Ovary (tissue), 9 donors: ENCODE results near the gene ARRDC3. TPM values are rescaled to one million over a fixed set of nuclear protein-coding genes. Genes with fewer than 3 reads are reported as not detected.

ENCODE experiments used
- DNase-seq, 5 donors: peaks; one replicate each; pipeline ENCODE4 v3.0.0-alpha.2; 2019 to 2020
- H3K27ac ChIP-seq, 2 donors: fragments of 200-600 bp; one replicate each; pipeline versions ENCODE4 v1.5.1 to v1.8.0; 2019 to 2022
- H3K27me3 ChIP-seq: fragments of 200-600 bp; one replicate; pipeline ENCODE4 v1.8.0; 2022
- H3K36me3 ChIP-seq: fragments of 200-600 bp; sonication (generic); one replicate; pipeline ENCODE4 v1.5.1; 2019
- H3K4me1 ChIP-seq: one replicate; pipeline ENCODE4 v1.8.1; 2013; ENCODE audit warnings: mild to moderate bottlenecking, moderate library complexity; ENCODE audit not compliant: insufficient read depth
- H3K4me3 ChIP-seq: fragments of 200-600 bp; sonication (generic); one replicate; pipeline ENCODE4 v1.5.1; 2017
- H3K9me3 ChIP-seq, 2 donors: fragments of 200-600 bp in 1 of 2; sonication (generic) in 1 of 2; one replicate each; pipeline versions ENCODE4 v1.5.1 to v1.8.1; 2013 to 2019; ENCODE audit warnings: mild to moderate bottlenecking in 1 of 2, moderate library complexity in 1 of 2
- EP300 ChIP-seq: sonication (generic); formaldehyde crosslinking; IDR thresholded peaks from one replicate; pipeline ENCODE4 v1.6.1; 2017; ENCODE audit warnings: antibody characterized with exemption
- POLR2A ChIP-seq: fragments of 450-650 bp; IDR thresholded peaks from one replicate; pipeline ENCODE4 v1.6.1; 2017; ENCODE audit warnings: antibody characterized with exemption, mild to moderate bottlenecking, moderate library complexity
- WGBS, 3 donors: extraction: QIAGEN DNeasy Blood & Tissue Kit in 1 of 3; methylation state at CpG; one replicate each; pipeline versions ENCODE4 v1.1.5 to v1.1.7; 2013 to 2017; 5-methylcytosine and 5-hydroxymethylcytosine counted together
- intact Hi-C, 4 donors: fragments of 100-400 bp; cut with DNase I; formaldehyde crosslinking; loops; one replicate each; pipeline versions ENCODE4 v1.11.0 to v1.15.1; 2022 to 2023
- polyA plus RNA-seq, 2 donors: library from polyadenylated mRNA; stranded (reverse); fragments of 200-250 nt in 1 of 2; fragments of 350-450 nt in 1 of 2; fragmentation: Illumina TruSeq in 1 of 2; extraction: RNeasy Lipid Tissue Mini Kit (QIAGEN cat#74804) in 1 of 2; gene quantifications; one replicate each; pipeline ENCODE4 v1.2.3, GENCODE V29; 2013 to 2014
- total RNA-seq, 7 donors: library from RNA; depleted of rRNA in 2 of 7; stranded (reverse); fragments of >200 nt in 2 of 7; fragmentation: NEBNext Ultra II Directional in 3 of 7; extraction: Animal tissue kit (Norgen Biotek cat#: 25700) in 3 of 7; gene quantifications; one replicate each; pipeline versions ENCODE4 v1.1.0 to v1.2.4, GENCODE V29; 2016 to 2023
- TF ChIP-seq, protein P1 (sequence below), 3 donors: fragments of 450-650 bp in 2 of 3; fragments of 200-600 bp in 1 of 3; IDR thresholded peaks; one replicate each; pipeline versions ENCODE4 v1.5.1 to v1.8.0; 2016 to 2022; ENCODE audit warnings: antibody characterized with exemption in 3 of 3, mild to moderate bottlenecking in 1 of 3
- donor health status: DM: no; HTN: no; CAD: no; lungs with moderate emphysema.
- donor health status: DM: no; HTN: no; CAD: no.
- donor health status: Bipolar disorder and iron deficiency.
- donor health status: DM: yes; HTN: yes; CAD: no.
- donor health status: DM: no; HTN: no; CAD: no.
- donor health status: DM: yes; HTN: yes; CAD: no.

Gene ARRDC3
- total and polyA plus RNA-seq, 9 donors = 30.2 to 176 (median 103) TPM

DNA sequence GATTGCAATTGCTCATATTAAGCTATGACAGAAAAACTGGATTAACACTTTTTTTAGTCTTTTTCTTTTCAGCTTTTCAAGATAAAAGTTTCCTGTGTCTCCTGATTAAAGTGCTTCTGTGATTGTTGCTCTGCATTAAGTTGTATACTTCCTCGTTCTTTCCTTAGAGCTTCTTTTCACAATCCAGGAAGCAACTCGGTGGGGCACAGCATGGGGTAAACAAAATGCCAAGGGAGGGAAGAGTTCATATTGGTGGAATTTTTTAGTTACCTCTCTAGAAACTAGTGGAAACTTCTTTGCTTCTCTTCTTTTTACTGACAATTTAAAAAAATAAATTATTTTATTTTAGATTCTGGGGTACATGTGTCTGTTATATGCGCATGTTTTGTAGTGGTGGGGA, 37.8 kb upstream of the ARRDC3 start:
- TF ChIP-seq, protein P1, sequence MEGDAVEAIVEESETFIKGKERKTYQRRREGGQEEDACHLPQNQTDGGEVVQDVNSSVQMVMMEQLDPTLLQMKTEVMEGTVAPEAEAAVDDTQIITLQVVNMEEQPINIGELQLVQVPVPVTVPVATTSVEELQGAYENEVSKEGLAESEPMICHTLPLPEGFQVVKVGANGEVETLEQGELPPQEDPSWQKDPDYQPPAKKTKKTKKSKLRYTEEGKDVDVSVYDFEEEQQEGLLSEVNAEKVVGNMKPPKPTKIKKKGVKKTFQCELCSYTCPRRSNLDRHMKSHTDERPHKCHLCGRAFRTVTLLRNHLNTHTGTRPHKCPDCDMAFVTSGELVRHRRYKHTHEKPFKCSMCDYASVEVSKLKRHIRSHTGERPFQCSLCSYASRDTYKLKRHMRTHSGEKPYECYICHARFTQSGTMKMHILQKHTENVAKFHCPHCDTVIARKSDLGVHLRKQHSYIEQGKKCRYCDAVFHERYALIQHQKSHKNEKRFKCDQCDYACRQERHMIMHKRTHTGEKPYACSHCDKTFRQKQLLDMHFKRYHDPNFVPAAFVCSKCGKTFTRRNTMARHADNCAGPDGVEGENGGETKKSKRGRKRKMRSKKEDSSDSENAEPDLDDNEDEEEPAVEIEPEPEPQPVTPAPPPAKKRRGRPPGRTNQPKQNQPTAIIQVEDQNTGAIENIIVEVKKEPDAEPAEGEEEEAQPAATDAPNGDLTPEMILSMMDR (IDR thresholded peaks at IDR 0.05) = no peak
- TF ChIP-seq POLR2A (no peak), EP300 (no peak)
- Histone ChIP-seq H3K27me3 (no peaks in the 10 kb centered on the region), H3K9me3 (no peaks in the 10 kb centered on the region), H3K36me3 (no peaks in the 10 kb centered on the region), H3K27ac (no peak overlapping the region), H3K4me3 (no peak overlapping the region), H3K4me1 (no peaks in the 10 kb centered on the region)
- no peak for DNase-seq
- 46 to 48% (median 48%) methylated on average over 3 of the region's 3 CpGs for WGBS, 3 donors
- intact Hi-C loops = loop anchor here (5.0 to 10.0 kb wide), 3 partner anchors 556 to 566 kb away; no protein-coding TSS in a partner anchor

DNA sequence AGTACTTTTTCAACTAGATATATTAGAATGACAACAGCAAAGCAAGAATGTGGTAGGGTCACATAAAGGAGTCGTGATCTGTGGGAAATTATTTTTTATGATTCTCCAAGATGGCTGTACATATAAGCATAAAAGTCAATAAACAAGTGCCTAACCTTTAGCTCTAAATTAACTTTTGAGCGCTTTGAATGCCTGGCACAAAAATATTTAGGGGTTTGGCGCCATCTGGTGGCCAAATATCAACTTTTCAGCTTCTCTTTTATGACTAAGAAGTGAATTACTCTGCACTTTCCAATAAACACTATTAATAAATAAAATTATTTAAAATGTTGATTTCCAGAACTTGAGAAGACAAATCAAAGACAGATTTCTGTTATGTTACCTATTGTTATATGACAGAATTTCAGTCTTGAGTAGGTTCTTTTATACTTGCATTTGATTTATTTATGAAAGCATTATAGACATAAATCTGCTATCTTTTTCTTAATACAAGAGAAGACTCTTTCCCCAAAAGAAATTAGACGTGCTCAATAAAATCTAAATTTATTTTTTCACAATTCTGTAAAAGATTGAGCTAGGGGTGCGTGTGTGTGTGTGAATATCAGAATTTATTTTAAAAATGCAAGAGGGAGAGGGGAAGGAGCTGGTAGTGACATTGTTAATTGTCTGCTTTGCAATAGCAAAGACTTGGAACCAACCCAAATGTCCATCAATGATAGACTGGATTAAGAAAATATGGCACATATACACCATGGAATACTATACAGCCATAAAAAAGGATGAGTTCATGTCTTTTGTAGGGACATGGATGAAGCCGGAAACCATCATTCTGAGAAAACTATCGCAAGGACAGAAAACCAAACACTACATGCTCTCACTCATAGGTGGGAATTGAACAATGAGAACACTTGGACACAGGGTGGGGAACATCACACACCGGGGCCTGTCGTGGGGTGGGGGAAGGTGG, 36.7 kb upstream of the ARRDC3 start:
- intact Hi-C loops = loop anchor here (5.0 to 10.0 kb wide), 3 partner anchors 555 to 565 kb away; no protein-coding TSS in a partner anchor
- H3K27ac ChIP-seq = no peak overlapping the region
- no peaks in the 10 kb centered on the region for H3K4me1 ChIP-seq
- no peaks in the 10 kb centered on the region for H3K27me3 ChIP-seq
- H3K4me3 ChIP-seq = no peak overlapping the region
- H3K9me3 ChIP-seq = no peaks in the 10 kb centered on the region
- no peaks in the 10 kb centered on the region for H3K36me3 ChIP-seq
- DNase-seq = peak; percentile 35 to 75 (median 56)
- TF ChIP-seq, protein P1 (IDR thresholded peaks at IDR 0.05) = peak; percentile 49 to 70 (median 63)
- TF ChIP-seq POLR2A = no peak
- no peak for TF ChIP-seq EP300
- WGBS, 3 donors = 52 to 57% (median 57%) methylated on average over 9 of the region's 9 CpGs

DNA sequence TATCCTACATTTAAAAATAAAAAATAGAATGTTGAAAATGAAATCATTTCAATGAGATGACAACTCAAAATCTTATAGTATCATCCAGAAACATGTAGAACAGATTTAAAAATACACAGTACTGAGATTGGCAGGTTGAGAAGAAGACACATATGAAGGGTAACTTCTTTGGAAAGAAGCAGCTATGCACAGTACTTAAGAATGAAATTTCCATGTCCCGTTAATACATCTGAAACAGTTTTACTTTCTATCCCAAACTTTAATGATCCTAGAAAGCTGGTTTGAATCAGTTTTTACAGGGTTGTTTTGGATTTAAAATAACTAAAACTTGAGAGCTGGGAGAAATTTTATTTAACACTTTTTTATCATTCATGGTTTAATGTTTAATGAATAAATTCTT, 36.0 kb upstream of the ARRDC3 start:
- no peak overlapping the region for H3K4me3 ChIP-seq
- H3K4me1 ChIP-seq = no peaks in the 10 kb centered on the region
- no peak for DNase-seq
- no peak overlapping the region for H3K27ac ChIP-seq
- no peaks in the 10 kb centered on the region for H3K9me3 ChIP-seq
- no peaks in the 10 kb centered on the region for H3K27me3 ChIP-seq
- intact Hi-C loops = no loop called here
- TF ChIP-seq POLR2A = no peak
- no peaks in the 10 kb centered on the region for H3K36me3 ChIP-seq
- 66 to 87% (median 78%) methylated on average over 1 of the region's 1 CpG for WGBS, 3 donors

DNA sequence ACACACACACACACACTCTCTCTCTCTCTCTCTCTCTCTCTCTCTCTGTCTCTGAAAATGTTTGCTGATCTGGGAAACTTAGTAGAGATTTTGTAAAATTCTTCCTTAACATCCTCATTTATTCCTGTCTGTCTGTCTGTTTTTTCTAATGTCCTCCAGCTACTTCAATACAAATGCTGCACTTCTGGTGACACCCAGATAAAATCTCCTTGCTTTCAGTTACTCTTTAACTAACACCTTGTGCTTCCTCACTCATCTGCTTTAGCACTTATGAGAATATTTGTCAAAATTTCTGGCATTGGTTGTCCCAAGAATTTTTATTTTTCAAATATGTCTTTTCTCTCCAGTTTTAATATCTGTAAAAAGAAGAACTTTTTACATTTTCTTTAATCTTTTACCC, 35.0 kb upstream of the ARRDC3 start:
- Histone ChIP-seq H3K36me3 (no peaks in the 10 kb centered on the region), H3K4me3 (no peak overlapping the region), H3K27me3 (no peaks in the 10 kb centered on the region), H3K9me3 (no peaks in the 10 kb centered on the region), H3K4me1 (no peaks in the 10 kb centered on the region), H3K27ac (no peak overlapping the region)
- intact Hi-C loops = no loop called here
- TF ChIP-seq POLR2A = no peak
- TF ChIP-seq, protein P1 (IDR thresholded peaks at IDR 0.05) = no peak
- no peak for TF ChIP-seq EP300
- no peak for DNase-seq

DNA sequence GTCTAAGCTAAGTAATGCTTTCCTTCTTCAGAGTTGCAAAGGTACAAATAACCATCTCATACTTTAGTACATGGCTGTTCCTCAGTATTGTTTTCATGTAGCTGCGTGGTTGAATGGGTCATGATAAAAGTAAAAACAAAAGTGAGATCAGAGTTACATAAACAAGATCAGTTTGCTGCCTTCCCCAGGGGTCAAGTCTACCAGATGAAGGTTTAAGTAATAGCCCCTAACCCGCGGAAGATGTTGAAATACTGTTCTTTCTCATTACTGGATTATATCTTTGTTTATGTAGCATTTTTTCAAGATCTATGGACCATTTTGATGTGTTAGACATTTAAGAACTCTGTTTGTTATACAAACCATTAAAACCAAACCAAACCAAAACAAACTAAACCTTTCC, 34.1 kb upstream of the ARRDC3 start:
- no peak for DNase-seq
- H3K36me3 ChIP-seq = no peaks in the 10 kb centered on the region
- 23 to 51% (median 42%) methylated on average over 3 of the region's 3 CpGs for WGBS, 3 donors
- no peak overlapping the region for H3K4me3 ChIP-seq
- no peak overlapping the region for H3K27ac ChIP-seq
- TF ChIP-seq EP300 (no peak), POLR2A (no peak)
- TF ChIP-seq, protein P1 (IDR thresholded peaks at IDR 0.05) = no peak
- H3K9me3 ChIP-seq = no peaks in the 10 kb centered on the region
- H3K4me1 ChIP-seq = no peaks in the 10 kb centered on the region
- intact Hi-C loops = no loop called here
- H3K27me3 ChIP-seq = no peaks in the 10 kb centered on the region
